Activated CD8-positive, alpha-beta memory T cell treated with anti-CD3 and anti-CD28 coated beads, Interleukin-2, amount 50 U/mL, for 48 hours (primary cell): ENCODE results near the gene POM121L2.
"Not testable (repeated sequence)": the region's sequence is repeated elsewhere in the genome, so short reads cannot be mapped to it uniquely, and the experiment has no call there.

Experiments
- DNase-seq: peaks from one replicate; pipeline ENCODE4 v3.0.0-alpha.2; 2020

The POM121L2 gene

GRCh38 chr6:27293436-27294098 is 18.5 kb downstream of the POM121L2 start:
- no peak for DNase-seq

GRCh38 chr6:27290850-27291208 is 21.2 kb downstream of the POM121L2 start:
- no peak for DNase-seq

- no peak for DNase-seq
Observed at GRCh38 chr6:27290065-27290849, 21.8 kb downstream of the POM121L2 start.

DNA sequence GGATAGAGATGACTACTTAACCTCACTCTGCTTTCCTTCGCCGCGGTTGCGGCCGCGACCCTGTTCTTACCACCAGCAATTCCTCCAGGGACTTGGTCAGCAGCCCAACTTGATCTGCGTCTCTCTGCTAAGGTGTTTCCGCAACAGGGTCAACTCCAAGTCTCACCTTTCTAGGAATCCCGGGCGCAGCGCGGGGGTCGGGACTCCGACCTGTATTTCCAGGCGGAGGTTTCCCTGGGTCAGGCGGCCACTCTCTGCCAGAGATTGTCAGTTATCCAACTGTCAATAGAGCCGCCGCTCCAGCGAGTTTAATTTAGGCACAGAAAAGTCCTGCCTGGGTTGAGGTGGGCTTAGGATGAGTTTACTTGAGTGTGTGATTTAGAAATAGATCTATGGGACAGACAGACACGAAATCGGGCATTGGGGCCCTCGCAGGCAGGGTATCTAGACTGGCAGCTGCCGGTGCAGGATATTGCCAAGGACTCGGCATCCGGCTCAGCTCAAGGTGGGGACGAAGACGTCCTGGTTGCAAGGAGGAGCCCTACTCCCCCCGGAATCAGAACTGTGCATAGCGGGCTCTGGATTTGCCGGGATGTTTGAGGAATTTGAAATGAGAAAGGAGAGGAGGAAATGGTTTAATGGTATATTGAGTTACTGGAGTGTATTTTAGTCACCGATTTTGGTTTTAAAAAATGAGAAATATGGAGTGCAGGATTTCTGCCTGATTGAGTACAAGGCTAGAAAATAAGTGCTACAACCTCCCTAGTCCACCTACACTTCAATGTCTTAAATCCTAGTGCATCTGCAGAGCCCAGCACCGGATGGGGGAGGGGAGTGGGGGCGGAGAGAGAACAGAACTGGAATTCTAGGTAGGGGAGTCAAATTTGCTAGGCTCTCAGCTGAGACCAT is 23.7 kb downstream of the POM121L2 start:
- no peak for DNase-seq

- no peak for DNase-seq
Observed at GRCh38 chr6:27287751-27288135, 24.3 kb downstream of the POM121L2 start.

DNA sequence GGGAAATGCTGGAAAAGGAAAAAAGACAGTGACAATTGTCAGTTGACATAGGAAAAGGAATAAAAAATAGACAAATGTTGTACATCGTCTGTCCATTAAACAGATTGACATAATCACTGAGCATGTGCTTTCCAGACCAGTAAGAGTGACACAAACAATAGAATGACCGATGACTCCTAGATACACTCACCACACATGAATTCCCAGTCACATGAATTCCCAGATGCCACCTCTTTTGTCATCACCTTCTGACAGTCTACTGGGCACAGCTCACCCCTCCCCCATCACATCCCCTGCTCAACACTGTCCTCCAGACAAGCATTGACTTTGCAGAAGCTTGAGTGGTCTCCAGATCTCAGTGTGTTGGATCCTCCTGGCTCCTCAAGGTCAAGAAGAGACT is 25.9 kb downstream of the POM121L2 start:
- DNase-seq, result no peak

- no peak for DNase-seq
Observed at GRCh38 chr6:27283279-27283678, 28.8 kb downstream of the POM121L2 start.

DNA sequence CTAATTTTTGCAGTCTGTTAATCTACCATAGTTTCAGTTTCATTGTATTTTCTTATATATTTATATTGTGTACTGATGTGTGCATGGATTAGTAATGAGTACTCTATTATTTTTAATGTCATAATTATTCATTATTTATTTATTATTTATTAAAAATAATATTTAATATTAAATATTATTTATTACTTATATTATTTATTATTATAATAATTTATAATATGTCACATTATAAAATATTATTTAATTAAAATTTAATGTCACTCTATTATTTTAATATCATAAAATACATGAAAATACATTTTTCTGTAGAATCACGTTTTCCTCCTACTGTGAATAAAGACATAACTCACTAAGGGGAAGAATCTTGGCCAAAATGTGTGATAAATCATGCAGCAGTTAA is 30.5 kb downstream of the POM121L2 start:
- DNase-seq, result no peak

GRCh38 chr6:27281105-27281539 is 31.0 kb downstream of the POM121L2 start:
- DNase-seq, result no peak

DNA sequence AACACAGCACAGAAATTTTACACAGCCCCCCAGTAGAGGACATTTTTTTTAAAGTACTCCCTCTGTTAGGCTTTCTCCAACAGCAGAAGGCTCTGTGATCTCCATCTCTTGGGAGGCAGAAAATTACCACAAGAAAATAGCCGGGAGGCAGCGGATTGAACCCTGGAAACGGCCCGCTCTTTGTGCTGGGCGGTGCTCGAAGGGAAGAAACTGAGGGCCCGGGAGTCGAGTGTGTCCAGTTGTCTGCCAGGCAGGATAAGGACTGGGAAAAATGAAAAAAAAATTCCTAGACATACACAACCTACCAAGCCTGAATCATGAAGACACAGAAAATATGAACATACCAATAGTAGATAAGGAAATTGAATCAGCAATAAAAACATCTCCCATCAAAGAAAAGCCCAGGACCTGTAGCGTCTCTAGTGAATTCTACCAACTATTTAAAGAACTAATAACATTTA is 31.5 kb downstream of the POM121L2 start:
- no peak for DNase-seq

GRCh38 chr6:27280064-27280539 is 32.0 kb downstream of the POM121L2 start:
- peak; percentile 73 for DNase-seq

DNA sequence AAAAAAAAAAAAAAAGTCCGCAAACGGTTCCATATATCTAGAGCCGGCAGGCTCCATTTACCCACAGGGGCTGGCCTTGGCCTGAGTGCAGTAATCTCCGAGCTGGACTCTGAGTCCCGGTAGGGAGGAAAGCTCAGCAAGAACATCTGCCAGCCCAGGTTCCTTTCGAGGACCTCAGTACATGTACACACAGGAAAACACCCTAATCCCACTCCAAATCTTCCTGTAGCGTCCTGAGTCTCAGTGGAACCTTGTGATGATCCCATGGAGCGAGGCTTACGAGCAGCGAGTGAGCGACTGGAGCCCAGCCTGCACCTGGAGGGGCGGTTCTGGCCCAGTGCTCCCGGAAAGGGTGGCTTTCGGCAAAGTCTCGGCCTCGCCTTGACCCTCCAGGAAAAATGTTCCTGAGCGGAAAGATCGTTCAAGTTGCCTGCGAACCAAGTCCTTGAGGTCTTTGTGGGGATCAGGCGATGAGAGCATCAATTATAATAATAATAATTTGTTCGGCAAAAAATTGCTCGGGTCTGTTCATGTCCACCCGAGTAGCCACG is 32.5 kb downstream of the POM121L2 start:
- DNase-seq, result no peak

DNA sequence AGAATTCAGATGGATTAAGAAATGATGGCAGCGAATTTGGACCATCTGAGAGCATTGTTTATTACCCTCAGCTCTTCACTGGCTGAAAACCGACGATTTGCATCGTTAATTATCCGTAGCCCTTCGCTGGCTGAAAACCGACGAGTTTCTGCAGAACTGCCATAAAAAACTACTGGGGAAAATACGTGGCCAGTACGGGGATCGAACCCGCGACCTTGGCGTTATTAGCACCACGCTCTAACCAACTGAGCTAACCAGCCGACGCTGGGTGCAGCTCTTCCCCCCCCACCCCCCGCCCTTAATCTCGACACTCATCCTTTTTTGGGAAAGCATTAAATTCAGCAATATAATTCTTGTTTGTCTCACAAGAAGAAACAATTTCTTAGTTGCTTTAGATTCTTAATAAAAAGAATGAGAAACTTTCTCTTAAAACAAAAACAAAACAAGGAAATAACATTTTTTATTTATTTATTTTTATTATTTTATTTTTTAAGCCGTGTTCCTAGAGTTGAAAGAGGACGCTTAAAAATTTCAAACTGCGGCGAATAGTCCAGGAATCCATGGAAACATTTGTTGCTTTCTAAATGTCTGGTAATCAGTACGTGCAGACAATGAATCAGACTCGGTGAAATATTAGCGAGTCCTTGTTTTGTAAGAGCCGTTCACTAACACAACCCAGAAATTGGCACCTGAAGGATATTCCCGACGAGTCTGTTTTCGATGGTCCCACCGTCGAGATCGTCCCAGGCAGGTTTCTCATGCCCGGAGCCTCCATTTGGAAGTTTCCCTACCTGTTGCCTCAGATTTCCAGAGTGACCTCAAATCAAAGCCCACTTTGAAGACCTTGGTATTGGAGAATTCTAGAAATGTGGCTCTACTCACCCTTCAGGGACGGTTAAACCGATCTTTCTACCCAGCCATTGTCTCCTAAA is 36.8 kb downstream of the POM121L2 start:
- peak; percentile 75 for DNase-seq

GRCh38 chr6:27273783-27274182 is 38.3 kb downstream of the POM121L2 start:
- no peak for DNase-seq

DNA sequence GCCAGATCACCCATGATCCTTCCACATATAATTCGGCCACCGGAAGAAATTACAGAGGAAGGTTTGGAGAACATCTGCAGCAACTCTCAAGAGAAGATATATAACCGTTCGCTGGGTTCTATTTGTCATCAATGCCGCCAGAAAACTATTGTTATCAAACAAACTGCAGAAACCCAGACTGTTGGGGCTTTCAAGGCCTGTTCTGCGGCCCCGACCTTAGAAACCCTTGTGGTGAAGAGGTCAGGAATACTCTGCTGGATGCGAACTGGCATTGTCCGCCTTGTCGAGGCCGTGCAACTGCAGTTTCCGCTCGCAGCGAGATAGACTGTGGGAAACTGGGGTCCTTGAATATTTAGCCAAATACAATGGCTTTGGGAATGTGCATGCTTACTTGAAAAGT is 43.3 kb downstream of the POM121L2 start:
- DNase-seq, result no peak

DNA sequence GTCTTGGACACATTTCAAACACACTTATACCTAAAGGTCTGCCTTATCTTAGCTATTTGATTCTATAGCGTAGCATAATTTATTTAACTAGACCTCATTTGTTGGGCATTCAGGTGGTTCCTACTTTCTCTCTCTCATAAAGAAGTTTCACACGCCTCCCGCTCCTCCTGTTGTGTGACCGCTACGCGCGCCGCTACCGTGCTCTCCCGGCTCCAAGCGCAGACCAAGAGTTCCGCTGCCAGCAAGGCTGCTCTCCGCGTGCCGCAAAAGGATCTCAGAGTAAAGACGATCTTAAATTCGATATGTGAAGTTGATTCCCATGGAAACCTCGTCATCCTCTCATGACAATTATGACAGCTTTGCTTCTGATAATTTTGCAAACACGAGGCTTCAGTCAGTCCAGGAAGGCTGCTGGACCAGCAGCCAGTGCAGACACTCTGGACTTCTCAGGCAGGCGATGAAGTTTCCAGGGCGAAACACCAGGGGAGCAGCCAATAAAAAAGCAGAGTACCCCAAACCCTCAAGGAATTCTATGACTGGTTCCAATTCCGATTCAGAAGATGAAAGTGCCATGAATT is 44.1 kb downstream of the POM121L2 start:
- DNase-seq, result no peak

GRCh38 chr6:27267003-27267402 is 45.1 kb downstream of the POM121L2 start:
- not testable (repeated sequence) for DNase-seq

GRCh38 chr6:27263886-27264285 is 48.2 kb downstream of the POM121L2 start:
- no peak for DNase-seq

GRCh38 chr6:27260836-27261375 is 51.2 kb downstream of the POM121L2 start:
- DNase-seq, result no peak

- no peak for DNase-seq
Observed at GRCh38 chr6:27260369-27260768, 51.7 kb downstream of the POM121L2 start.
